ENCODE measurements around the gene PLEKHG3.

- TF ChIP-seq CTCF (conservative IDR thresholded peaks at IDR 0.05) (no peak), ZFX (IDR thresholded peaks at IDR 0.05) (no peak)
Measured at GRCh38 chr14:64684091-64684490, 20.1 kb upstream of the PLEKHG3 start.

All from C4-2B (cell line).